ENCODE measurements around the gene RGS11. TPM values are rescaled to one million over a fixed set of nuclear protein-coding genes. Genes with fewer than 3 reads are reported as not detected.

The RGS11 gene
- total RNA-seq, 1 donor, result 0.86 TPM

DNA sequence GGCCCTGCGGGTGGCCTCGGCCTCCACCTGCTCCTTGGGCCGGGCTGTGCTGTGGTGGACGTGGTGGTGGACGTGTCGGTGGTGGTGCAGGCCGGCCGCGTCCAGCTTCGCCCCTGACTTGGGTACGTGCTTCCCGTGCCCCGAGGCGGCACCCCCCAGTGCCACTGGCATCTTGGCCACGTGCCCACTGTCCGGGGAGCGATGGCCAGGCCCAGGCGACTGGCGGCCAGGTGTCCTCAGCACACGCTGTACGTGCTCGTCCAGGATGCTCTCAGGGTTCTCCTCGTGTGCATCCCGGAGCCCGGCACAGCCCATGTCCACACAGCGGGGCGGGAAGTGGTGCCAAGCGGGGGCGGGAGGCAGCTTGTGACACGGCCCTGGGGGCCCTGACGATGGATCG lies 22.1 kb upstream of the RGS11 start:
- no peak for DNase-seq (ENCODE audit: low read depth)
- TF ChIP-seq, protein P1, sequence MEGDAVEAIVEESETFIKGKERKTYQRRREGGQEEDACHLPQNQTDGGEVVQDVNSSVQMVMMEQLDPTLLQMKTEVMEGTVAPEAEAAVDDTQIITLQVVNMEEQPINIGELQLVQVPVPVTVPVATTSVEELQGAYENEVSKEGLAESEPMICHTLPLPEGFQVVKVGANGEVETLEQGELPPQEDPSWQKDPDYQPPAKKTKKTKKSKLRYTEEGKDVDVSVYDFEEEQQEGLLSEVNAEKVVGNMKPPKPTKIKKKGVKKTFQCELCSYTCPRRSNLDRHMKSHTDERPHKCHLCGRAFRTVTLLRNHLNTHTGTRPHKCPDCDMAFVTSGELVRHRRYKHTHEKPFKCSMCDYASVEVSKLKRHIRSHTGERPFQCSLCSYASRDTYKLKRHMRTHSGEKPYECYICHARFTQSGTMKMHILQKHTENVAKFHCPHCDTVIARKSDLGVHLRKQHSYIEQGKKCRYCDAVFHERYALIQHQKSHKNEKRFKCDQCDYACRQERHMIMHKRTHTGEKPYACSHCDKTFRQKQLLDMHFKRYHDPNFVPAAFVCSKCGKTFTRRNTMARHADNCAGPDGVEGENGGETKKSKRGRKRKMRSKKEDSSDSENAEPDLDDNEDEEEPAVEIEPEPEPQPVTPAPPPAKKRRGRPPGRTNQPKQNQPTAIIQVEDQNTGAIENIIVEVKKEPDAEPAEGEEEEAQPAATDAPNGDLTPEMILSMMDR (IDR thresholded peaks at IDR 0.05; ENCODE audit: insufficient read depth, low read depth, low read length), result no peak

GRCh38 chr16:296806-297510 lies 21.2 kb upstream of the RGS11 start:
- H3K4me3 ChIP-seq (ENCODE audit: low read depth, low read length), result no peak overlapping the region
- TF ChIP-seq, protein P1 (IDR thresholded peaks at IDR 0.05; ENCODE audit: insufficient read depth, low read depth, low read length), result no peak
- DNase-seq (ENCODE audit: low read depth), result no peak

More for the DNA sequence above, 22.1 kb upstream of the RGS11 start:
- no peak overlapping the region for H3K4me3 ChIP-seq (ENCODE audit: low read depth, low read length)

DNA sequence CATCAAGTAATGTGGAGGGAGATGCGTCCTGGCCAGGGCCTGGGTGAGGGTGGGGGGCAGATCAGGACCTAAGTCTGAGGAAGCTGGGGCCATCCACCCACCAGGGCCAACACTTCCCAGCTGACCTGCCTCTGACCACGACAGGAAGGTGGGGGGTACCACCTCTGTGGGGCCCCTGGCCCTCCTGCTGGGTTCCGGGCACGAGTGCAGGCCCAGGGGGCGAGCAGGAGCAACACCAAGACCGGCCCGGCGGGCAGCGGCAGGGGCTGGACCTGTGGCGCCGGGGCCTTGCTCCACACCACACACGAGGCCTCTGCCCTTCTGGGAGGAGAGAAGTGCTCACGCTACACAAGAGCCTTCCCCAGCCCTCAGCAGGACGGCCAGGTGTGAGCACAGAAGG lies 20.5 kb upstream of the RGS11 start:
- no peak for DNase-seq (ENCODE audit: low read depth)
- H3K4me3 ChIP-seq (ENCODE audit: low read depth, low read length), result no peak overlapping the region
- TF ChIP-seq, protein P1 (IDR thresholded peaks at IDR 0.05; ENCODE audit: insufficient read depth, low read depth, low read length), result no peak

- no peak overlapping the region for H3K4me3 ChIP-seq (ENCODE audit: low read depth, low read length)
- no peak for DNase-seq (ENCODE audit: low read depth)
- TF ChIP-seq, protein P1 (IDR thresholded peaks at IDR 0.05; ENCODE audit: insufficient read depth, low read depth, low read length), result no peak
Observed at GRCh38 chr16:293043-293775, 17.5 kb upstream of the RGS11 start.

DNA sequence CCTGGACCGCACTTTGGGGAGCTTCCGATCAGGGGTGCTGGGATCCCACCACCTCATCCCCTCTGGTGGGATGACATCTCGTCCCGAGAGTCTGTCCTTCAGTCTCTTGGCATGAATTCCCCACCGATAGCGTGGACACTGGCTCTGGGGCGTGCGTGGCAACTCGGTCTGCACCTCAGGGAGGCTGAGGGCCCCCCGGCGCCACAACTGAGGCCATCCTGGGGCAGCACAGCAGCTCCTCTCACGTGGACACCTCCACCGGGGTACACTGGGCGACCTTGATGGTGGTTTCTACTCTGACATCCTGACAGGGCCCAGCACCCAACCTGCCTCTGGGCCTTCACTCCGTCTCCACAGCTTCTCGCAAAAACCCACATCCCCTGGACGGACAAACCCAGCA lies 15.8 kb upstream of the RGS11 start:
- no peak overlapping the region for H3K4me3 ChIP-seq (ENCODE audit: low read depth, low read length)
- TF ChIP-seq, protein P1 (IDR thresholded peaks at IDR 0.05; ENCODE audit: insufficient read depth, low read depth, low read length), result no peak
- DNase-seq (ENCODE audit: low read depth), result no peak

DNA sequence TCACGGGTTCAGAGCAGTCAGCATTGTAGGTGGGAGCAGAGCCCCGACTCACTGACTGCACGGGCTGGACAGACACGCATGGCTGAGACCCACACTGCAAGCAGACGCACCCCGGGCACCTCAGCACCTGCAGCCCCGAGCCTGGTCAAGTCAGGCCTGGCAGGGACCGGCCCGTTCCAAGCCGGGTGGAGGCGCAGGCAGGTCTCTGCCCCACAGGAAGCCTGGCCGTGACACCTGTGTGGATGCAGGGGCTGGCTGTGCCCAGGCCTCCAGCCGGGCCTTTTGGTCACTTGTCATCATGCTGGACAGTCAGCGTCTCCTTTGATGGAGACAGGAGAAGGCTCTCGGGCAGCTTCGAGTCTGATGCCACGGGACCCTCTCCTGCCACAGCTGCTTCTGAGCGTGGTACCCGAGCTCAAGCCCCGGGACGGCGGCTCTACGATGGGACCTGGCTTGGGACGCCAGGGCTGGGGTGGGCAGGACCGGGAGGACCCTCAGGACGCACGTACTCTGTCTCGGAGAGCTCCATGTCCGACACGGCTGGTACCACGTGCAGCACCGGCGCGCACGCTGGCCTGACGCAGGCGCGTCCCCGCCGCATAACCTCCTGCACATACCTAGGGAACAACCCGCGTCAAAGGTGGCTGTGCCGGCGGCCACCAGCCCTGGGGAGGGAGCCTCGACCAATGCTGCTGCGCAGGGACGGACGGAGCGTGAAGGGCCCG lies 15.1 kb upstream of the RGS11 start:
- TF ChIP-seq, protein P1 (IDR thresholded peaks at IDR 0.05; ENCODE audit: insufficient read depth, low read depth, low read length), result no peak
- DNase-seq (ENCODE audit: low read depth), result no peak
- H3K4me3 ChIP-seq (ENCODE audit: low read depth, low read length), result no peak overlapping the region

Measured in fibroblast of villous mesenchyme (primary cell).